ENCODE results near the gene TRAF7.

DNA sequence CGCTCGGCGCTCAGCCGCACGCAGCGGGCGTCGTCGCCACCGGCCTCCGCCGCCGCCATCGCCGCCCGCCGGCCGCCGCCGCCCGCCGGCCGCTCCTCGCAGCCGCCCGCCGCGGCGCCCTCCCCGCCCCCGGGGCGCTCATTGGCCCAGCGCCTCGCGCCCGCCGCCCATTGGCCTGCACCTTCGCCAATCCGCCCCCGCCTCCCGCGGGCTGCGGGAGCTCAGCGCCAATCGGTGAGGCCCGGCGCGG is 59.1 kb downstream of the TRAF7 start, which contains the start of gene PGP:
- TF ChIP-seq CTCF (IDR thresholded peaks at IDR 0.05; ENCODE audit: poor library complexity, severe bottlenecking), result no peak
- no peak for TF ChIP-seq SMC3 (conservative IDR thresholded peaks at IDR 0.05; ENCODE audit: poor library complexity)
- TF ChIP-seq EP300 (conservative IDR thresholded peaks at IDR 0.05; ENCODE audit: poor library complexity, severe bottlenecking), result no peak
- no peak for TF ChIP-seq TAF1 (IDR thresholded peaks at IDR 0.05; ENCODE audit: low read depth)
- TF ChIP-seq RAD21 (conservative IDR thresholded peaks at IDR 0.05), result no peak
- TF ChIP-seq REST (IDR thresholded peaks at IDR 0.05; ENCODE audit: borderline replicate concordance), result no peak
- no peak for TF ChIP-seq MXI1 (conservative IDR thresholded peaks at IDR 0.05; ENCODE audit: poor library complexity, severe bottlenecking)
- no peak for TF ChIP-seq POLR2AphosphoS5 (IDR thresholded peaks at IDR 0.05)
